Stimulated activated CD4-positive, alpha-beta T cell treated with anti-CD3 and anti-CD28 coated beads, Interleukin-4, amount 100 ng/mL, for 1 hour (primary cell): ENCODE results near the gene MAP9.
"Not testable (repeated sequence)": the region's sequence is repeated elsewhere in the genome, so short reads cannot be mapped to it uniquely, and the experiment has no call there.

Source experiments
- DNase-seq: peaks from one replicate; pipeline ENCODE4 v3.0.0-alpha.2; 2020

Gene MAP9

DNA sequence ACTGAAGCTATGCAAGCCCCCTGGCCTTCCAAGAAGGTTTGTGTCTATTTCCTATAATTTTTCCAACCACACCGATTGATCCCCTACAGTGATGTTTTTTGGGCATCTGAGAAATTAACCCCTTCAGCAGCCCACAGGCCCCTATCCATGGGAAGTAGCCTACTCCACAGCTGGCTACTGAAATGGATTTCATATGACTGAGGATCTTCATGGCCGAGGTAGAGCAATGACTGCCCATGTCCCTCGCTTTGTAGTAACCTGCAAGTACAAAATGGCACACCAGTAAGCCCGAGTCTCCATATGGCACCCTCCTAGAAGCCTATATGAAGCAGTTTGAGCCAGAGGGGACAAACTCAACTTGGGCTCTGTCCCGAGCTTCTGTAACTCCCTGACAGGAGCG lies 36.8 kb downstream of the MAP9 start:
- DNase-seq: no peak

DNA sequence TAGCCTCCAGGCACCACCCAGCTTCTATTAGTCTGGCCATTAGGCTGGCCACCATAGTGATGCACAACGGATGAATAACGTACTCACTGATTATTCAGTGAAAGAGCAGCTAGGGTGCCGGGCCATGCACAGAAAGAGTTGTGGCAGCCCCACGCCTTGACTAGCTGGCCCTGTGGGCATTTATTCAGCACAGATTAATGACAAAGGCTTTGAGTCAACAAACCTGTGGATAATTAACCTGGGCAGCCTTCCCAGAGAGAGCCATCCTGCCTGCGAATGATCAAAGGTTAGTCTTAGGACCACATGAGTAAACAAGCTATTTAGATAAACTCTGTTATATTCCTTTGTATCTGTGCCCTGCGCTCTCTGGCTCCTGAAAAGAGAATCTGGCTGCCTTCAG lies 37.2 kb downstream of the MAP9 start:
- DNase-seq: no peak

DNA sequence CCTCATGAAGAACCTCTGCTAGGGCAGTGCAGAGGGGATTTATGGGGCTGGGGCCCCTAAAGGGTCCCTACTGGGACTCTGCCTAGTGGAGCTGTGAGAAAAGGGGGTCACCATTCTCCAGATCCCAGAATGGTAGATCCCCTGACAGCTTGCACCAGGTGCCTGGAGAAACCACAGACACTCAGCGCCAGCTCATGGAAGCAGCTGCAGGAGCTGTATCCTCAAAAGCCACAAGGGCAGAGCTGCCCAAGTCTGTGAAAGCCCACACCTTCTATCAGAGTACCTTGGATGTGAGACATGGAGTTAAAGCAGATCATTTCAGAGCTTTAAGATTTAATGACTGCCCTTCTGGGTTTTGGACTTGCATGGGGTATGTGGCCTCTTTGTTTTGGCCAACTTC lies 38.6 kb downstream of the MAP9 start:
- no peak for DNase-seq

DNA sequence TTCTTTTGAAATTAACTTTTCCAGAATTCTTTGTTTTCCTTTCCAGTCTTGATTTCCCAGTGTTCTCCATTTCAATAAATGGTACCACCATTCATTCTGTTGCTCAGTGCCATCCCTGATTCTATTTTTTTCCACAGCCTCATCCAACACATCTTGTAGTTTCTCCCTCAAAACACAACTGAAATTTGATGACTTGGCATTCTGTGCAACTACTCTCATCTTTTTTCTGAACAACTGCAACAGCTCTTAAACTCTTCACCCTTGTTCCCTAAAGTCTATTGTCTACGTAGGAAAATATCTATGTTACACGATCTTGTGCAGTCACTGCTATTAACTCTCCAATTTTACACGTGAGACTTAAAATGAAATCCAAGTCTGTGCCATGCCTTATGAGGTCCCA lies 40.5 kb downstream of the MAP9 start:
- DNase-seq: no peak

DNA sequence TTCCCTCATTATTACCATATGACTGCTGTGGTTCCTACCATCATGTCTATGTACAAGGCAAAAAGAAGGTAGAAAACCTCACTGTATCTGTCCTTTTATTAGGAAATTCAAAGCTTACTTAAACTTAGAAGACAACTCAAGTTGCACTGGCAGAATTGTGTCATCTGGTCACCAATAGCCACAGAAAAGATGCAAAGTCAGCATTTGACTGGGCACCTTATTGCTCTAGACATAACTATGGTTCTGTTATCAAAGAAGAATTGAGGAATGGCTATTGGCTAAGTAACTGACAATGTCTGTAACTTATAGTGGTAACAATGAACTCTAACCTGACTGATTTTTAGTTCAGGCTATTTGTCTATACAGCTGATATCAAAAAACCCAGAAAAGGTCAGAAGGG lies 45.3 kb downstream of the MAP9 start:
- DNase-seq: no peak

DNA sequence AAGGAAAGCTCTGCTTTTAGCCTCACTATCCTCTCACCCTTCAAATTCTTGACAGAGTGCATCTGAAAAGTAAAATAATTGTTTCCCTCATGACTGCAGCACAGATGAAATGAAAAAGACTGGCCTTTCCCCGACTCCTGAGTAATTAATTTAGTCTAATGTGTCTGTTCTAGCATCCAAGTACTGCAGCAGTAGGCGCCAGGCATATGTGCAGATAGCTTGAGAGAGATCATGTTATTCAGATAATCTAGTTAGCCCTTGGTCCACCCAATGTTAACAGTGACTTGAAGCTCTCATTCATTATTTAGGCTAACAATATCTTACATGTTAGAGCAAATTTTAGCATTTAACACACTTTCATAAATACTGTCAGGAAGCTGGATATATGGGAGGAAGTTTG lies 54.0 kb downstream of the MAP9 start:
- DNase-seq: no peak

DNA sequence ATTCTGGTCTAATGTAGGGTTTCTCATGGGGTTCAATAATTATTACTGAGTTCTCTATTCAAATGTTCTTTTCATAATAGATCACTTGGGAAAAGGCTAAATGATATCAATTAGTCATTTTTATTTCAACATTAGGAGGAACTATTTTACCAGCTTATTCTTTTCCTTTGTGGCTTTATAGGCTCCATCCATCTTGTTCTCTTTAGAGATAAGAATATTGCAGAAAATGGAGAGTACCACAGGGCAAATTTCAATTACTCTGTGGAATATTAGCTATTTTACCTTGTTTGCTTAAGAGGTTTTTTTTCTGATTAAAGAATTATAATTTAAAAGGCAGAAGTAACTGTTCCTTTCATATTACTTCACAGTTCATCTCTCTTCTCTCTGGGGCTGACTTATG lies 55.8 kb downstream of the MAP9 start:
- DNase-seq: no peak

DNA sequence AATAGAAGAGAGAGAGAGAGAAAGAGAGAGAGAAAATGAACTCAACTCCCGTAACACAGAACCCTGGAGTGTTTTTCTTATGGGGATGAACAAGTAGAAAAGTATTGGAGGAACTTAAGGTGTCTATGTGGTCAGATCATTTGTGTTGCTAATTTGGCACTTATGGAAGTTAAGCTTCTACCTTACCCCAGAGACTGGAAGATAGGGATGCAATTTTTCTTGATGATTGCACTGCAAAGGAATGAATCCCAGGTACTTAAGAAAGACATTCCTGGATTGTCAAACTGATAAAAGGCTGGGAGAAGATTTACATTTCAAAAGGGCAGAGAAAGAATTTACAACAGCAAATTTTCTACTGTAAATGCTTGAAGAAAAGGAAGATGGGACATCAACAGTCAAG lies 57.2 kb downstream of the MAP9 start:
- DNase-seq: no peak

DNA sequence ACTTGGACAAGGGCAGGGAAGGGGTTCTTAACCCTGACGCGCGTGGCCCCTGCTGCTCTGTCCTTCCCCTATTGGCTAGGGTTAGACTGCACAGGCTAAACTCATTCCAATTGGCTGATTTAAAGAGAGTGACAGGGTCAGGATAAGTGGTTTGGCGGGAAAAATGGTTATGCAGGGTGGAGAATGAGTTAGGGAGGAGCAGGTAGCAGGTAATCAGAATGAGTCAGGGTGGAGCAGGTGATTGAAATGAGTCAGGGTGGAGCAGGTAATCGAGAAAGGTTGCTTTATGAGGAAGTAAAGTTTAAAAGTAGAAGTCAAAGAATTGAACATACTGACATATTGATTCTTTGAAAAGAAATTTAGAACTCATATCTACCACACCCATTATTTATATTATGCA lies 64.7 kb downstream of the MAP9 start:
- DNase-seq: not testable (repeated sequence)

DNA sequence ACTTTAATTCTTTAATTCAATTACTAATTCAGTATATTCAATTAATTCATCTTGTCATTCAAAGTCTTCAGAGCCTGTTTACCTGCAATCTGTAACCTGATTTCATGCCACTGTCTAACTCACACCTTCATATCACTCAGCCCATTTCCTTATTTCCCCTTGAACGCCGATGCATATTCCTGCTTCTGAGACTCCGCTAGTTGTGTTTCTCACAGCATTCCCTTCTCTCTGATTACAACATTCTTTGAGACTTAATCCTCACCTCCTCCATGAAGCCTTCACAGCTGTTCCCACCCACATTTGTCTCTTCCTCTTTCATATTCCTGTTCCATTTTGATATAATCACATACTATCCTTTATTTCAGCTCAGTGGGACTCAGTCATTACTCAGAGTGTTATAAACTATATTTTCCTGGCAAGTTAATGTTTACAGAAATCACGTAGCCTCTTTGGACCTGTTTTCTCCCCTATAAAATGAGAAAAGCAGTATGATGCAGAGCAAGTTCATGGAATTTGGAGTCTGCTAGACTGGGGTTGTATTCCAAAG lies 69.0 kb downstream of the MAP9 start:
- no peak for DNase-seq

DNA sequence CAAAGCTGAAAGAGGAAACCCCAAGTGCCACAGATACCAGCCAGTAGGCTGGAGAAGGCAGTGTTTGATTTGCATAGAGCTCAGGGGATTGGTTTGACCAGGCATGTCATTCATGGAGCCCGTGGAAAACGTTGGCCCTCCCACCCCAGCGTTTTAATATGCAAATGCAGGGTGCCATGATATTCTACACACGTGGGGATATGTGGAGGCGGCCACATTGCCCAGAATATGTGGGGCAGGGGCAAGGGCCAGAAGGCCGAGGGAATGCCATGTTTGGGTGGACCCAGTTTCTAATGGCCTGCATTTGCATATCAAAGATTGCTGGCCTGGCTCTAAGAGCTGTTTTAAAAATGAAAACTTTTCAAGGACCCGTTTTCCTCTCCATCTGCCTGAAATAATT lies 71.1 kb downstream of the MAP9 start:
- DNase-seq: no peak

DNA sequence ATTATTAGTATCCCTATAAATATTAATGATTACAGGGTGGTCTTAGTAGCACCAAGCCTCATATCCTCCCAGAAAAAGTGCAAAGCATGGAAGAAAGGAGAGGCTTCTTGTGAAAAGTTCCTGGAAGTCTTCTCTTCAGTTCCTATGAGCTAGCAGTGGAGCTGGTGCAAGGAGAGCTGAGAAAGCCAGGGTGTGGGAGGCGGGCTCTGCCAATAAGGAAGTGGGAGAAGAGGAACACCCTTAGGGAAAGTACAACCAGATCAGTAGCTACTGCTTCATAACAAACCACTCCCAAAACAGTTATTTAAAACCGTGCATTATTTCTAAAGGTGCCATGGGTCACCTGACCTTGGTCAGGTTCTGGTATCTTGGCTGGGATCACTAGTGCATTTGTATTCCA lies 72.4 kb downstream of the MAP9 start:
- no peak for DNase-seq

DNA sequence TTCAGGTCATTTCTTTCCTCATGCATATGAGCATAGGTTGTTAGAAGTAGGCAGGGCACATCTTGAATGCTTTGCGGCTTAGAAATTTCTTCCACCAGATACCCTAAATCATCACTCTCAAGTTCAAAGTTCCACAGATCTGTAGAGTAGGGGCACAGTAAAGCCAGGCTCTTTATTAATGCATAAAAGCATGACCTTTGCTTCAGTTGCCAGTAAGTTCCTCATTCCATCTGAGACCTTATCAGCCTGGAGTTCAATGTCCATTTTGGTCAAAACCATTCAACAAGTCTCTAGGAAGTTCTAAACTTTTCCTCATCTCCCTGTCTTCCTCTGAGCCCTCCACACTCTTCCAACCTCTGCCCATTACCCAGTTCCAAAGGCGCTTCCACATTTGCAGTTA lies 77.7 kb downstream of the MAP9 start:
- no peak for DNase-seq
